GM21619 (cell line): ENCODE measurements around the gene PCDHAC2.

Experiments used
- ATAC-seq: cut with Tn5 transposase; IDR thresholded peaks from one replicate; pipeline ENCODE4 v1.9.1; 2021; ENCODE audit not compliant: unreplicated experiment

PCDHAC2 gene, protein sequence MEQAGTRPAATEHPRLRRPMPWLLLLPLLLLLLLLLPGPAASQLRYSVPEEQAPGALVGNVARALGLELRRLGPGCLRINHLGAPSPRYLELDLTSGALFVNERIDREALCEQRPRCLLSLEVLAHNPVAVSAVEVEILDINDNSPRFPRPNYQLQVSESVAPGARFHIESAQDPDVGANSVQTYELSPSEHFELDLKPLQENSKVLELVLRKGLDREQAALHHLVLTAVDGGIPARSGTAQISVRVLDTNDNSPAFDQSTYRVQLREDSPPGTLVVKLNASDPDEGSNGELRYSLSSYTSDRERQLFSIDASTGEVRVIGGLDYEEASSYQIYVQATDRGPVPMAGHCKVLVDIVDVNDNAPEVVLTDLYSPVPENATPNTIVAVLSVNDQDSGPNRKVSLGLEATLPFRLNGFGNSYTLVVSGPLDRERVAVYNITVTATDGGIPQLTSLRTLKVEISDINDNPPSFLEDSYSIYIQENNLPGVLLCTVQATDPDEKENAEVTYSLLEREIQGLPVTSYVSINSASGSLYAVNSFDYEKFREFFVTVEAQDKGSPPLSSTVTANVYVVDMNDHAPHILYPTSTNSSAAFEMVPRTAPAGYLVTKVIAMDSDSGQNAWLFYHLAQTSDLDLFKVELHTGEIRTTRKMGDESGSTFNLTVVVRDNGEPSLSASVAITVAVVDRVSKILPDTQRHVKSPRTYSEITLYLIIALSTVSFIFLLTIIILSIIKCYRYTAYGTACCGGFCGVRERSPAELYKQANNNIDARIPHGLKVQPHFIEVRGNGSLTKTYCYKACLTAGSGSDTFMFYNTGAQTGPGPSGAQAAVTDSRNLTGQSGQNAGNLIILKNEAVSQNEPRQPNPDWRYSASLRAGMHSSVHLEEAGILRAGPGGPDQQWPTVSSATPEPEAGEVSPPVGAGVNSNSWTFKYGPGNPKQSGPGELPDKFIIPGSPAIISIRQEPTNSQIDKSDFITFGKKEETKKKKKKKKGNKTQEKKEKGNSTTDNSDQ

DNA sequence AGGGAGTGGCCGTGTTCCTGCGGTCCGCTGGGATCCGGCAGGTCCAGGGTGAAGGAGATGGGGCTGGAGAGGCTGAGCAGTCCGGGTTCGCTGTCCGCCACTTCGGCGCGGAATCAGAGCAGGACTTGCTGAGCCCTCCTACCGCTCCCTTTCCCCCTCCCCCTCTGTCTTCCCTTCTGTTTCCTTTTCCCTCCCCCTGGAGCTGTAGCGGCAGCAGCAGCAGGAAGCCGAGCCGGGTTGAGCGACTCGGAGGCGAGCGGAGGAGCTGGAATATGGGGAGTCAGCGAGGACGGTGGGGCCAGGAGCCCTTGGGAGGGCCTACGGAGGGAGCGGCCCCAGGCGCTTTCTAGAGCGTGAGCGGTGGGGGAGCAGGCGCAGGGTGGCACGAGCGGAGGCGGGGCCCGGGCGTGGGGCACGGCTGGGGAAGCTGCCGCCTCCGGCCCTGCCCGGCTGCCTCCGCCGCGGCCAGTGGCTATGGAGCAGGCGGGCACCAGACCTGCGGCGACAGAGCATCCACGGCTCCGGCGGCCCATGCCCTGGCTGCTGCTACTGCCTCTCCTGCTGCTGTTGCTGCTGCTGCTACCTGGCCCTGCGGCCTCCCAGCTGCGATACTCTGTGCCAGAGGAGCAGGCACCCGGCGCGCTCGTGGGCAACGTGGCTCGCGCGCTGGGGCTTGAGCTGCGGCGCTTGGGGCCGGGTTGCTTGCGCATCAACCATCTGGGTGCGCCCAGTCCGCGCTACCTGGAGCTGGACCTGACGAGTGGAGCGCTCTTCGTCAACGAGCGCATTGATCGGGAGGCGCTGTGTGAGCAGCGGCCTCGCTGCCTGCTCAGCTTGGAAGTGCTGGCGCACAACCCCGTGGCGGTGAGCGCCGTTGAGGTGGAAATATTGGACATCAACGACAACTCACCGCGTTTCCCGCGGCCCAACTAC, at the start of gene PCDHAC2:
TSS of gene PCDHAC2 (plus strand) at position 184 of the 933 bp plus-strand sequence. CDS start at position 475, 291 bp downstream.
- no peak for ATAC-seq

GRCh38 chr5:140923601-140924000, 42.7 kb upstream of the PCDHAC2 start:
- ATAC-seq = no peak

DNA sequence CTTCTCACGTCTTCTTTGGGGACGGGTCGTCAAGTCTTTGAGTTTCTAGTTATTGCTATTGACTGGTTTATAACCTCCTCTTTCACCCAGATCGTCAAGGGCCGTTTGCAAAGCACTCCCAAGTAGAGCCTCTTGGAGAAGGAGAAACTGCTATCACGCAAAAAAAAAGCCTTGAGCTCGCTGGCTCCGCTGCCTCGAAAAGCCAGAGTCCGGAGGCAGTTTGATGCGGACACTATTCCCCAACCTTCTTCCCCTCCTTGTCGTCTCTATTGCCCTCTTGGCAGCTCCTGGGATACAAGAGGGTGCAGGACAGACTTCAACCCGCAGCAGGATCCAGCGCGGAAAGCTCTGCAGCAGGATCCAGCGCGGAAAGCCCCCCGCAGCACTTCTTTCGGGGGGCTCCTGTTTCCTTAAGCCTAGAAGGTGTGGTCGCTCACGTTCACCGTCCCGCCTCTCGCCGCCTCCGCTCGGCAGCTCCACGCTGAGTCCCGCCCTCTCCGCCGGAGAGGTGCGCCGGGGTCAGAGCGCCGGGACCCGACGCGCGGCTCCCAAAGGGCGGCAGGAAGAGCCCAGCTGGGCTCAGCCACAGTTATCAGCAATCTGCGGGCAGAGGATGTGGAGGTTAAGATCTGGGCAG, 40.4 kb upstream of the PCDHAC2 start, which contains the start of gene PCDHAC1:
TSS of gene PCDHAC1 (plus strand) at position 494 of the 637 bp plus-strand sequence. CDS start 594 bp downstream, outside the sequence.
- no peak for ATAC-seq

- ATAC-seq = no peak
These were observed 39.6 kb upstream of the PCDHAC2 start for GRCh38 chr5:140926443-140927227.

- no peak for ATAC-seq
These were observed 39.1 kb upstream of the PCDHAC2 start for GRCh38 chr5:140927228-140927573.

DNA sequence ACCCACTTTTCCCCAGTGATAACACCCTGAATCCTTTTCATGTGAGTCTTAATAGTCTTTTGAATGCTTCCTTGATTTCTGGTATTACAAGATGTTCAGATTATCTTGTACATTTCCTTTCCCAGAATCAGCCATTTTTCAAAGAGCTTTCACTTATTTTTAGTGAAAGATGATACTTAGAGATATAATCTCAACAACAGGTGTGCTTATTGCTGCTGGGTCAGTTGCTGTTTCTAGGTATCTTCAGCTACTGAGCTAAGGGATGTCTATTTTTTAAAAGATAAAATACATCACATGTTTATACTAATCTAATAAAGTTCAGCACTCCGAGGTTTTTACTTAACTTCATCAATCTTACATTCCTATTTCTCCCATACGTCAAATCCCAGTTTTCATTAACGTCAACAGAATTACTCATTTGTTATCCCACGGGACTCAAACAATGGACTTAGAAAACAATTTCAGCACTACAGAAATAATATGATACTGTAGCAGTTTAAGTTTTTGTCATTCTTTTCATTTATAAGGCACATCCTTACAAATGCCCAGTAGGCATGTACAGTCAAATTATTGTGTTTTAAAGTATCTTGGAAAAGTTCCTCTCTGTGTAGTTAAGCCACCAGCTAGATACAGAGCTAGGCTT, 31.2 kb upstream of the PCDHAC2 start:
- ATAC-seq = no peak

- ATAC-seq = no peak
These were observed 19.7 kb upstream of the PCDHAC2 start for GRCh38 chr5:140946578-140946977.

- ATAC-seq = no peak
These were observed 14.6 kb upstream of the PCDHAC2 start for GRCh38 chr5:140951636-140952035.

GRCh38 chr5:140953234-140953633, 13.0 kb upstream of the PCDHAC2 start:
- ATAC-seq = no peak

DNA sequence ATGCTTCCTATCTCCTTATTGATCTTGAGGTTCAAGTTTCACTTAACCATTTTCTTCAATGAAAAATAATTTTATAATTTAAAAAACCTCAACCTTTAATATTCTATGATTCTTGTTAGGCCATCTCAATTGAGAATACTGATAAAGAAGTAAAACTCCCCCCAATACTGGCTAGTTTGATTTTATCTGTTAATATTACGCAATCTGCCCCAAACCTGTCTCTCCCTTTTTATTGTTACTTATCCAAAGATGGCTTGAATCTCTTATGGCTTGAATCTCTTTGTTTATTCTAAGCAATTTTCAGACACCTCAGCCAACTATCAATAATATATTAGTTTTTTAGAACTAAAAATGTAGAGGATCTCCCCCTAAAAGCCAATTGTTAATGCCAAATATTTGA, 4.1 kb upstream of the PCDHAC2 start:
- no peak for ATAC-seq

GRCh38 chr5:140964356-140964755, 1.9 kb upstream of the PCDHAC2 start:
- no peak for ATAC-seq

DNA sequence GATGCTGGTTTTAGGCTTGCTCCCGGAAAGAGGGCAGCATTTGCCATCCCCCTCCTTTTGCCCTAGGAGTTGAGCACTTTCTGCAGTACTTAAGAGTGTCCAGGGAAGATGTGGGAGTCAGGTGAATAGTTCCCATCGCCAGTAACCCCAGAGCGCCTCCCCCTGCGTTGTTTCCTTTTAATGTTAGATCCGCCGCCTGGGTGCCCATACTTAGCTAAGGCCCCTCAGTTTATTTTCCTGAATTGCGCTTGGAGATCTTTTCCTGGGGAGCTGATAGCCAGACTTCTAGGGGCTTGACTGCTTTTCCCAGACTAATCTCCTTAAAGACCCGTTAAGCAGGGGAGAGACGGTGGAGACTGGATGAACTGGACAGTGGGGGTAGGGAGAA, 377 bp upstream of the PCDHAC2 start:
- ATAC-seq = no peak

- ATAC-seq = no peak
These were observed 1.1 kb downstream of the PCDHAC2 start for GRCh38 chr5:140967226-140967893.

DNA sequence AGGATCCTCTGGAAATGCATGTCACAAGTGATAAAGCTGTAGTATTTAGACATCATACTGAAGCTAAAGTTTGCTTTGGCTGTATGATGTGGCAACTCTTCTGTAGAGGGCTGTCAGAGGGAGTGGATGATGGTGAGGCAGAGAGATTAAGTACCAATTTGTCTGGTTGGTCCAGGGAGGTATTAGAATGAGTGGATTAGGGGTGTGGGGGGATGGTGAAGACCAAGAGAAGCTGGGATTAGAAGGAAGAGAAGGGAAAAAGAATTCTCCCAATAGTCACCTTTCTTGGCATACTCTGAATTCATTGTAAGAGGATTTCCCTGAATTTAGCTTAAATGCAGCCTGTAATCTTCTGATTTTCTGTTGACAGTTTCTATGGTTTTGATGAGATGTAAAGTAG, 3.6 kb downstream of the PCDHAC2 start:
- no peak for ATAC-seq

- ATAC-seq = no peak
These were observed 7.3 kb downstream of the PCDHAC2 start for GRCh38 chr5:140973550-140973949.

GRCh38 chr5:140977003-140977402, 10.7 kb downstream of the PCDHAC2 start:
- no peak for ATAC-seq

GRCh38 chr5:140978260-140978659, 12.0 kb downstream of the PCDHAC2 start:
- no peak for ATAC-seq

GRCh38 chr5:140978983-140979382, 12.7 kb downstream of the PCDHAC2 start:
- no peak for ATAC-seq
